KMS-11 (cell line): ENCODE measurements around the gene TMEM184A.

Source experiments
- H2AFZ ChIP-seq: fragments of 200-600 bp; sonication (generic); 2 replicates; pipeline ENCODE4 v1.6.1; 2016; ENCODE audit warnings: antibody characterized with exemption, mixed run types, low read depth
- H3K27ac ChIP-seq: fragments of 200-600 bp; sonication (generic); 2 replicates; pipeline ENCODE4 v1.6.1; 2016; ENCODE audit warnings: mild to moderate bottlenecking, mixed run types
- H3K27me3 ChIP-seq: fragments of 200-600 bp; sonication (generic); 2 replicates; pipeline ENCODE4 v1.6.1; 2017; ENCODE audit warnings: mild to moderate bottlenecking, low read depth, mixed run types, moderate library complexity; ENCODE audit not compliant: insufficient read depth
- H3K36me3 ChIP-seq: fragments of 200-600 bp; sonication (generic); 2 replicates; pipeline ENCODE4 v1.6.1; 2017; ENCODE audit warnings: mild to moderate bottlenecking, mixed run types; ENCODE audit not compliant: insufficient read depth
- H3K4me1 ChIP-seq: fragments of 200-600 bp; sonication (generic); 2 replicates; pipeline ENCODE4 v1.6.1; 2016; ENCODE audit warnings: mild to moderate bottlenecking, low read depth, mixed run types; ENCODE audit not compliant: poor library complexity, severe bottlenecking
- H3K4me2 ChIP-seq: fragments of 200-600 bp; sonication (generic); 2 replicates; pipeline ENCODE4 v1.7.0; 2016; ENCODE audit warnings: mild to moderate bottlenecking, mixed run types
- H3K4me3 ChIP-seq: fragments of 200-600 bp; sonication (generic); IDR thresholded peaks from 2 replicates; pipeline ENCODE4 v1.6.1; 2017; ENCODE audit warnings: low read depth, low read length, mixed read lengths; ENCODE audit not compliant: insufficient read depth
- H3K79me2 ChIP-seq: fragments of 200-600 bp; sonication (generic); 2 replicates; pipeline ENCODE4 v1.6.1; 2016; ENCODE audit warnings: low read depth, mixed run types; ENCODE audit not compliant: insufficient read depth
- H3K9ac ChIP-seq: fragments of 200-600 bp; sonication (generic); 2 replicates; pipeline ENCODE4 v1.6.1; 2016; ENCODE audit warnings: mild to moderate bottlenecking, mixed run types
- H4K20me1 ChIP-seq: fragments of 200-600 bp; sonication (generic); 2 replicates; pipeline ENCODE4 v1.6.1; 2016; ENCODE audit warnings: mild to moderate bottlenecking, mixed run types; ENCODE audit not compliant: insufficient read depth
- CTCF ChIP-seq: fragments of 200-600 bp; sonication (generic); conservative IDR thresholded peaks from 2 replicates; pipeline ENCODE4 v1.6.1; 2017; ENCODE audit warnings: low read depth, mild to moderate bottlenecking, antibody characterized with exemption, low read length, moderate library complexity, mixed read lengths

TMEM184A gene

GRCh38 chr7:1541431-1542162 is 14.4 kb downstream of the TMEM184A start:
- H3K4me1 ChIP-seq = no peaks in the 10 kb centered on the region
- H3K4me3 ChIP-seq = no peak overlapping the region
- no peaks in the 10 kb centered on the region for H3K27me3 ChIP-seq
- H3K4me2 ChIP-seq = no peak overlapping the region
- H3K79me2 ChIP-seq = peaks cover 16% of the 10 kb centered on the region; the same call in 1 of the 2 replicates
- no peaks in the 10 kb centered on the region for H3K36me3 ChIP-seq
- no peak for TF ChIP-seq CTCF
- no peaks in the 10 kb centered on the region for H4K20me1 ChIP-seq
- H3K9ac ChIP-seq = no peak overlapping the region
- H2AFZ ChIP-seq = no peak overlapping the region
- H3K27ac ChIP-seq = no peak overlapping the region

- no peaks in the 10 kb centered on the region; the same call in 1 of the 2 replicates for H3K36me3 ChIP-seq
- peaks cover 22% of the 10 kb centered on the region; the same call in 1 of the 2 replicates for H3K79me2 ChIP-seq
- H3K4me3 ChIP-seq = no peak overlapping the region
- H3K27me3 ChIP-seq = no peaks in the 10 kb centered on the region
- no peak overlapping the region for H3K9ac ChIP-seq
- TF ChIP-seq CTCF = no peak
- H3K4me2 ChIP-seq = no peak overlapping the region
- H3K27ac ChIP-seq = no peak overlapping the region
- H2AFZ ChIP-seq = no peak overlapping the region
- no peaks in the 10 kb centered on the region for H4K20me1 ChIP-seq
- no peaks in the 10 kb centered on the region for H3K4me1 ChIP-seq
Observed at GRCh38 chr7:1540776-1541271, 15.2 kb downstream of the TMEM184A start.

GRCh38 chr7:1539882-1540775 is 15.9 kb downstream of the TMEM184A start:
- Histone ChIP-seq H4K20me1 (no peaks in the 10 kb centered on the region), H3K36me3 (no peaks in the 10 kb centered on the region; the same call in 1 of the 2 replicates), H3K27me3 (no peaks in the 10 kb centered on the region), H3K27ac (no peak overlapping the region), H3K4me3 (no peak overlapping the region), H3K9ac (no peak overlapping the region), H2AFZ (no peak overlapping the region), H3K4me2 (no peak overlapping the region), H3K4me1 (no peaks in the 10 kb centered on the region), H3K79me2 (peaks cover 29% of the 10 kb centered on the region; the same call in 1 of the 2 replicates)
- no peak for TF ChIP-seq CTCF

GRCh38 chr7:1539181-1539881 is 16.7 kb downstream of the TMEM184A start:
- no peak overlapping the region for H3K4me3 ChIP-seq
- H4K20me1 ChIP-seq = no peaks in the 10 kb centered on the region; the same call in 1 of the 2 replicates
- TF ChIP-seq CTCF = no peak
- H3K9ac ChIP-seq = no peak overlapping the region
- peaks cover 37% of the 10 kb centered on the region; the same call in 1 of the 2 replicates for H3K79me2 ChIP-seq
- no peaks in the 10 kb centered on the region; the same call in 1 of the 2 replicates for H3K36me3 ChIP-seq
- H3K4me1 ChIP-seq = no peaks in the 10 kb centered on the region
- no peak overlapping the region for H2AFZ ChIP-seq
- H3K27me3 ChIP-seq = no peaks in the 10 kb centered on the region
- no peak overlapping the region for H3K27ac ChIP-seq
- H3K4me2 ChIP-seq = no peak overlapping the region
